WTC11 (cell line): ENCODE measurements around the gene EZR. TPM values are rescaled to one million over a fixed set of nuclear protein-coding genes. Genes with fewer than 3 reads are reported as not detected.
A peak's percentile ranks its signal among the peaks of the same experiment; 100 is the strongest.

Source experiments
- ATAC-seq: fragments of 200-7000 bp; cut with Tn5 transposase; 2 replicates; pipeline ENCODE4 v1.10.0; 2021; ENCODE audit warnings: mild to moderate bottlenecking, moderate library complexity
- CTCF ChIA-PET: fragments of 300-600 bp; sonication (Branson Sonifier 250); formaldehyde crosslinking; loops from one replicate; lab custom pipeline; 2021; ENCODE audit warnings: antibody characterized with exemption; lab: Charles Lee
- POLR2A ChIA-PET: fragments of 350-600 bp; sonication (Branson Sonifier 250); formaldehyde crosslinking; loops from one replicate; lab custom pipeline; 2021; ENCODE audit warnings: antibody characterized with exemption; lab: Charles Lee
- DNase-seq: peaks from one replicate; pipeline ENCODE4 v3.0.0; 2021; ENCODE audit warnings: low spot score
- H3K27ac Mint-ChIP-seq: 2 replicates; pipeline ENCODE4 v1.8.0; 2021; ENCODE audit warnings: mixed read lengths
- H3K27me3 Mint-ChIP-seq: 2 replicates; pipeline ENCODE4 v1.8.0; 2021; ENCODE audit warnings: low read depth, mild to moderate bottlenecking, moderate library complexity, mixed read lengths
- H3K36me3 Mint-ChIP-seq: 2 replicates; pipeline ENCODE4 v1.8.0; 2021; ENCODE audit warnings: mixed read lengths
- H3K4me1 Mint-ChIP-seq: 2 replicates; pipeline ENCODE4 v1.8.0; 2022; ENCODE audit warnings: mixed read lengths
- H3K4me3 Mint-ChIP-seq: 2 replicates; pipeline ENCODE4 v1.8.0; 2021; ENCODE audit warnings: mild to moderate bottlenecking, moderate library complexity, mixed read lengths
- H3K9me3 Mint-ChIP-seq: 2 replicates; pipeline ENCODE4 v1.8.0; 2021; ENCODE audit warnings: mixed read lengths
- ELF4 ChIP-seq: sonication (generic); formaldehyde crosslinking; IDR thresholded peaks from 2 replicates; pipeline ENCODE4 v1.8.1; 2022; ENCODE audit warnings: low read depth, mild to moderate bottlenecking, moderate library complexity, missing genetic modification reagents
- EMX1 ChIP-seq: fragments of 250-450 bp; sonication (Bioruptor Pico); IDR thresholded peaks from 2 replicates; pipeline ENCODE4 v1.8.0; 2021; ENCODE audit warnings: mild to moderate bottlenecking
- FOXJ3 ChIP-seq: sonication (generic); formaldehyde crosslinking; IDR thresholded peaks from 2 replicates; pipeline ENCODE4 v1.9.0; 2021; ENCODE audit warnings: missing genetic modification reagents, mild to moderate bottlenecking, borderline replicate concordance
- GTF2I ChIP-seq: fragments of 250-450 bp; sonication (Bioruptor Pico); conservative IDR thresholded peaks from 2 replicates; pipeline ENCODE4 v1.4.0; 2021; ENCODE audit warnings: mild to moderate bottlenecking
- NR1H2 ChIP-seq: sonication (generic); formaldehyde crosslinking; IDR thresholded peaks from 2 replicates; pipeline ENCODE4 v1.9.0; 2021; ENCODE audit warnings: mild to moderate bottlenecking, moderate library complexity, missing genetic modification reagents
- RORB ChIP-seq: fragments of 250-450 bp; sonication (Bioruptor Pico); IDR thresholded peaks from 2 replicates; pipeline ENCODE4 v1.9.0; 2021; ENCODE audit warnings: mild to moderate bottlenecking
- TCF7 ChIP-seq: sonication (generic); formaldehyde crosslinking; IDR thresholded peaks from 2 replicates; pipeline ENCODE4 v1.8.0; 2022; ENCODE audit warnings: mild to moderate bottlenecking, low read depth, missing genetic modification reagents, moderate library complexity
- ZNF121 ChIP-seq: sonication (generic); formaldehyde crosslinking; IDR thresholded peaks from 2 replicates; pipeline ENCODE4 v1.8.0; 2023; ENCODE audit warnings: missing genetic modification reagents
- ZNF138 ChIP-seq: sonication (generic); formaldehyde crosslinking; conservative IDR thresholded peaks from 2 replicates; pipeline ENCODE4 v1.8.1; 2022; ENCODE audit warnings: mild to moderate bottlenecking, moderate library complexity, missing genetic modification reagents
- ZNF219 ChIP-seq: sonication (generic); formaldehyde crosslinking; IDR thresholded peaks from 2 replicates; pipeline ENCODE4 v1.8.0; 2023; ENCODE audit warnings: missing genetic modification reagents, mild to moderate bottlenecking, borderline replicate concordance
- ZNF671 ChIP-seq: fragments of 250-450 bp; sonication (Bioruptor Pico); IDR thresholded peaks from 2 replicates; pipeline ENCODE4 v1.8.0; 2021; ENCODE audit warnings: mild to moderate bottlenecking
- total RNA-seq: library from RNA; stranded (reverse); gene quantifications from 3 replicates; pipeline ENCODE4 v1.2.3, GENCODE V29; 2021
- TF ChIP-seq, protein P1 (sequence below): fragments of 250-450 bp; sonication (Bioruptor Pico); conservative IDR thresholded peaks from 2 replicates; pipeline ENCODE4 v1.9.0; 2021; ENCODE audit warnings: mild to moderate bottlenecking
- TF ChIP-seq, protein P2 (sequence below): sonication (generic); formaldehyde crosslinking; IDR thresholded peaks from 2 replicates; pipeline ENCODE4 v1.8.1; 2023; ENCODE audit warnings: mild to moderate bottlenecking, moderate library complexity, missing genetic modification reagents
- TF ChIP-seq, protein P3 (sequence below): sonication (generic); formaldehyde crosslinking; IDR thresholded peaks from 2 replicates; pipeline ENCODE4 v1.8.0; 2023; ENCODE audit warnings: missing genetic modification reagents, mild to moderate bottlenecking, borderline replicate concordance
- TF ChIP-seq, protein P4 (sequence below): fragments of 250-450 bp; sonication (Bioruptor Pico); IDR thresholded peaks from 2 replicates; pipeline ENCODE4 v1.8.0; 2021; ENCODE audit warnings: mild to moderate bottlenecking
- TF ChIP-seq, protein P5 (sequence below): sonication (generic); formaldehyde crosslinking; IDR thresholded peaks from 2 replicates; pipeline ENCODE4 v1.8.0; 2023; ENCODE audit warnings: missing genetic modification reagents
- TF ChIP-seq, protein P6 (sequence below): fragments of 250-450 bp; sonication (Bioruptor Pico); IDR thresholded peaks from 2 replicates; pipeline ENCODE4 v1.9.0; 2021; ENCODE audit warnings: mild to moderate bottlenecking

The EZR gene
- total RNA-seq, 1 experiment from 2014 or later = 215 TPM

DNA sequence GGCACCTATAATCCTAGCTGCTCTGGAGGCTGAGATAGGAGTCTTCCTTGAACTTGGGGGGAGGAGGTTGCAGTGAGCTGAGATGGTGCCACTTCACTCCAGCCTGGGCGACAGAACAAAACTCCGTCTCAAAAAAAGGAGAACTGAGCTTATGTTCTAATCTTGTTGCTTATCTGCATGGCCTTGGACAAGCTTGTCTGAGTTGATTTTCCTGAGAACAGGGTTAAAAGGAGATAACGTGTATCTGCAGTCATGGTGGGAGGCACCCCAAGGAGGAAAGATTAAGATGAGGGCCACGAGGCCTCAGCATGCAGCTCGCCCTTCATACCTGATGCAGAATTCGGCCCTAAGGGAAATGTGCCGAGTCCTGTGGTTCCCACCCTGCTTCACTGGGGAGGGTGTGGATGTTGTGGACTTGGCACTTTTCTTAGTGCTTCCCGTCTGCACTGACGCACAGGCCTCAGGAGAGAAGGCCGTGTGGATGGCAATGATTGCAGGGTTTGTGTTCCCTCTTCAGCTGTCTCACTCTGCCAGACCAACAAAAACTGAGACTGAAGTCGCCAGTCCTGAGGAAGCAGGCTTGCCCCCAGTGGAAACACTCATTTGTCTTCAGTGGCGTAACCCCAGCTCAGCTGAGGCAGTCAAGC, 56.3 kb downstream of the EZR start:
- ATAC-seq = peak; percentile 5
- Mint-ChIP-seq H3K36me3 (peaks cover 33% of the 10 kb centered on the region), H3K4me3 (no peak overlapping the region), H3K4me1 (peaks cover 27% of the 10 kb centered on the region), H3K9me3 (no peaks in the 10 kb centered on the region), H3K27me3 (no peaks in the 10 kb centered on the region), H3K27ac (peak overlapping the region; percentile 69)
- ChIA-PET POLR2A (interaction anchor here (0.6 to 1.4 kb wide), 2 partner anchors 10 to 195 kb away, joined by 3 to 4 read pairs; no protein-coding TSS in a partner anchor), CTCF (interaction anchor here (0.6 to 5.1 kb wide), 4 partner anchors 10 to 56 kb away, joined by 3 to 27 read pairs (median 4); no protein-coding TSS in a partner anchor)
- TF ChIP-seq FOXJ3 (CRISPR knock-in tag) = no peak
- TF ChIP-seq, protein P1, sequence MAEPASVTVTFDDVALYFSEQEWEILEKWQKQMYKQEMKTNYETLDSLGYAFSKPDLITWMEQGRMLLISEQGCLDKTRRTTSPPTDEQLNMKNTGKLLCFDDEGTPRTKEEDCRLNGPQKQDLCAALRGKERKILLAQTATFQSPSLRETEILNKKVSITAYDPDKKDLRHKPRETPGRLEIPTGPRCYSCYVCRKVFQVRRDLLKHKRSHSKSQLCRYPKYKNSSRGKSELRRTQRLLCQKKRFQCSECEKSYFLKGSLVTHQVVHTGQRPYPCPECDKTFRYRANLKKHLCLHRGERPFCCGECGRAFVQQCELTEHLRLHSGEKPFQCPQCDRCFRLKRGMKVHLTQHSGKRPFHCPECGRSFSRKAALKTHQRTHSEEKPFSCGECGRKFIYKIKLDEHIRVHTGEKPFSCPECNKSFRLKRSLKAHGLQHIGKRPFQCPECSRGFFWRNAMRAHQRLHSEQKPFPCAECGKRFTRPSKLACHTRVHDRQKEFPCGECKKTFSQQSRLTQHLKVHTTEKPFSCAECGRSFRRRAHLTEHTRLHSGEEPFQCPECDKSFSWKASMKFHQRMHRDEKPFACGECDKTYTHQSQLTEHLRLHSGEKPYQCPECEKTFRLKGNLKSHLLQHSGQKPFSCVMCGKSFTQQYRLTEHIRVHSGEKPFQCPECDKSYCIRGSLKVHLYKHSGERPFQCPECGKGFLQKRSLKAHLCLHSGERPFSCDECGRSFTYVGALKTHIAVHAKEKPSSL (CRISPR knock-in tag) = peak; percentile 30; the same call in 1 of the 2 replicates
- TF ChIP-seq NR1H2 (CRISPR knock-in tag) = no peak
- no peak for TF ChIP-seq ZNF219
- TF ChIP-seq ELF4 = no peak
- TF ChIP-seq, protein P2, sequence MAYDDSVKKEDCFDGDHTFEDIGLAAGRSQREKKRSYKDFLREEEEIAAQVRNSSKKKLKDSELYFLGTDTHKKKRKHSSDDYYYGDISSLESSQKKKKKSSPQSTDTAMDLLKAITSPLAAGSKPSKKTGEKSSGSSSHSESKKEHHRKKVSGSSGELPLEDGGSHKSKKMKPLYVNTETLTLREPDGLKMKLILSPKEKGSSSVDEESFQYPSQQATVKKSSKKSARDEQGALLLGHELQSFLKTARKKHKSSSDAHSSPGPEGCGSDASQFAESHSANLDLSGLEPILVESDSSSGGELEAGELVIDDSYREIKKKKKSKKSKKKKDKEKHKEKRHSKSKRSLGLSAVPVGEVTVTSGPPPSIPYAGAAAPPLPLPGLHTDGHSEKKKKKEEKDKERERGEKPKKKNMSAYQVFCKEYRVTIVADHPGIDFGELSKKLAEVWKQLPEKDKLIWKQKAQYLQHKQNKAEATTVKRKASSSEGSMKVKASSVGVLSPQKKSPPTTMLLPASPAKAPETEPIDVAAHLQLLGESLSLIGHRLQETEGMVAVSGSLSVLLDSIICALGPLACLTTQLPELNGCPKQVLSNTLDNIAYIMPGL (CRISPR knock-in tag) = no peak
- no peak for TF ChIP-seq ZNF138 (CRISPR knock-in tag)
- no peak for TF ChIP-seq ZNF121 (CRISPR knock-in tag)
- peak; percentile 76; the same call in 1 of the 2 replicates for TF ChIP-seq EMX1 (CRISPR knock-in tag)
- TF ChIP-seq, protein P3, sequence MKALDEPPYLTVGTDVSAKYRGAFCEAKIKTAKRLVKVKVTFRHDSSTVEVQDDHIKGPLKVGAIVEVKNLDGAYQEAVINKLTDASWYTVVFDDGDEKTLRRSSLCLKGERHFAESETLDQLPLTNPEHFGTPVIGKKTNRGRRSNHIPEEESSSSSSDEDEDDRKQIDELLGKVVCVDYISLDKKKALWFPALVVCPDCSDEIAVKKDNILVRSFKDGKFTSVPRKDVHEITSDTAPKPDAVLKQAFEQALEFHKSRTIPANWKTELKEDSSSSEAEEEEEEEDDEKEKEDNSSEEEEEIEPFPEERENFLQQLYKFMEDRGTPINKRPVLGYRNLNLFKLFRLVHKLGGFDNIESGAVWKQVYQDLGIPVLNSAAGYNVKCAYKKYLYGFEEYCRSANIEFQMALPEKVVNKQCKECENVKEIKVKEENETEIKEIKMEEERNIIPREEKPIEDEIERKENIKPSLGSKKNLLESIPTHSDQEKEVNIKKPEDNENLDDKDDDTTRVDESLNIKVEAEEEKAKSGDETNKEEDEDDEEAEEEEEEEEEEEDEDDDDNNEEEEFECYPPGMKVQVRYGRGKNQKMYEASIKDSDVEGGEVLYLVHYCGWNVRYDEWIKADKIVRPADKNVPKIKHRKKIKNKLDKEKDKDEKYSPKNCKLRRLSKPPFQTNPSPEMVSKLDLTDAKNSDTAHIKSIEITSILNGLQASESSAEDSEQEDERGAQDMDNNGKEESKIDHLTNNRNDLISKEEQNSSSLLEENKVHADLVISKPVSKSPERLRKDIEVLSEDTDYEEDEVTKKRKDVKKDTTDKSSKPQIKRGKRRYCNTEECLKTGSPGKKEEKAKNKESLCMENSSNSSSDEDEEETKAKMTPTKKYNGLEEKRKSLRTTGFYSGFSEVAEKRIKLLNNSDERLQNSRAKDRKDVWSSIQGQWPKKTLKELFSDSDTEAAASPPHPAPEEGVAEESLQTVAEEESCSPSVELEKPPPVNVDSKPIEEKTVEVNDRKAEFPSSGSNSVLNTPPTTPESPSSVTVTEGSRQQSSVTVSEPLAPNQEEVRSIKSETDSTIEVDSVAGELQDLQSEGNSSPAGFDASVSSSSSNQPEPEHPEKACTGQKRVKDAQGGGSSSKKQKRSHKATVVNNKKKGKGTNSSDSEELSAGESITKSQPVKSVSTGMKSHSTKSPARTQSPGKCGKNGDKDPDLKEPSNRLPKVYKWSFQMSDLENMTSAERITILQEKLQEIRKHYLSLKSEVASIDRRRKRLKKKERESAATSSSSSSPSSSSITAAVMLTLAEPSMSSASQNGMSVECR (CRISPR knock-in tag) = no peak
- no peak for DNase-seq

DNA sequence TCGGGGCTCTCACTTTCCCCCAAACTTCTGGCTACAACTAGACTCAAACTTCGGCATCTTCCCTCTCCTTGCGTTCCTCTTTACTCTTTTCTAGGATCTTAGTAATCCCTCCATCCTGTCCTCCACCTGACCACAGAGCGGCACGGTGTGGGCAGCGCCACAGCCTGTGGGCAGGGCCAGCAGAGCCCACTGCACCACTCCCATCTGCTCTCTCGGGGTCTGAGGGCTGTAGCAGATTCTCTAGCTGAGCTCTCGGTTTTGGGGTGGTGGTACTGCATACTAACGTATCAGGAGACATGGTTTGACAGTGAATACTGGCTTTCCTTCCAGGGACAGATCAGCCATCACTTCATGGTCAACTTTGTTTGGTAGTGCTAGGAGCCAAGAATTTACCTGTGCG, 57.4 kb downstream of the EZR start:
- DNase-seq = no peak
- no peaks in the 10 kb centered on the region for H3K9me3 Mint-ChIP-seq
- peaks cover 36% of the 10 kb centered on the region for H3K4me1 Mint-ChIP-seq
- H3K27me3 Mint-ChIP-seq = no peaks in the 10 kb centered on the region
- no peak overlapping the region for H3K4me3 Mint-ChIP-seq
- ChIA-PET CTCF (interaction anchor here (5.1 kb wide), 1 partner anchor 43 kb away, joined by 27 read pairs; no protein-coding TSS in a partner anchor), POLR2A (interaction anchor here (0.7 kb wide), 1 partner anchor 17 kb away, joined by 7 read pairs; no protein-coding TSS in a partner anchor)
- no peak for ATAC-seq
- H3K27ac Mint-ChIP-seq = peak overlapping the region; percentile 91
- peaks cover 22% of the 10 kb centered on the region for H3K36me3 Mint-ChIP-seq
- TF ChIP-seq TCF7 (no peak), RORB (CRISPR knock-in tag) (no peak), GTF2I (CRISPR knock-in tag) (no peak), ZNF671 (CRISPR knock-in tag) (0 out of 2 replicates have a peak, but pooled peaks have one; percentile 28)
- TF ChIP-seq, protein P4, sequence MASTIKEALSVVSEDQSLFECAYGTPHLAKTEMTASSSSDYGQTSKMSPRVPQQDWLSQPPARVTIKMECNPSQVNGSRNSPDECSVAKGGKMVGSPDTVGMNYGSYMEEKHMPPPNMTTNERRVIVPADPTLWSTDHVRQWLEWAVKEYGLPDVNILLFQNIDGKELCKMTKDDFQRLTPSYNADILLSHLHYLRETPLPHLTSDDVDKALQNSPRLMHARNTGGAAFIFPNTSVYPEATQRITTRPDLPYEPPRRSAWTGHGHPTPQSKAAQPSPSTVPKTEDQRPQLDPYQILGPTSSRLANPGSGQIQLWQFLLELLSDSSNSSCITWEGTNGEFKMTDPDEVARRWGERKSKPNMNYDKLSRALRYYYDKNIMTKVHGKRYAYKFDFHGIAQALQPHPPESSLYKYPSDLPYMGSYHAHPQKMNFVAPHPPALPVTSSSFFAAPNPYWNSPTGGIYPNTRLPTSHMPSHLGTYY (CRISPR knock-in tag) = no peak
- TF ChIP-seq, protein P5, sequence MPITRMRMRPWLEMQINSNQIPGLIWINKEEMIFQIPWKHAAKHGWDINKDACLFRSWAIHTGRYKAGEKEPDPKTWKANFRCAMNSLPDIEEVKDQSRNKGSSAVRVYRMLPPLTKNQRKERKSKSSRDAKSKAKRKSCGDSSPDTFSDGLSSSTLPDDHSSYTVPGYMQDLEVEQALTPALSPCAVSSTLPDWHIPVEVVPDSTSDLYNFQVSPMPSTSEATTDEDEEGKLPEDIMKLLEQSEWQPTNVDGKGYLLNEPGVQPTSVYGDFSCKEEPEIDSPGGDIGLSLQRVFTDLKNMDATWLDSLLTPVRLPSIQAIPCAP (CRISPR knock-in tag) = no peak
- TF ChIP-seq, protein P6, sequence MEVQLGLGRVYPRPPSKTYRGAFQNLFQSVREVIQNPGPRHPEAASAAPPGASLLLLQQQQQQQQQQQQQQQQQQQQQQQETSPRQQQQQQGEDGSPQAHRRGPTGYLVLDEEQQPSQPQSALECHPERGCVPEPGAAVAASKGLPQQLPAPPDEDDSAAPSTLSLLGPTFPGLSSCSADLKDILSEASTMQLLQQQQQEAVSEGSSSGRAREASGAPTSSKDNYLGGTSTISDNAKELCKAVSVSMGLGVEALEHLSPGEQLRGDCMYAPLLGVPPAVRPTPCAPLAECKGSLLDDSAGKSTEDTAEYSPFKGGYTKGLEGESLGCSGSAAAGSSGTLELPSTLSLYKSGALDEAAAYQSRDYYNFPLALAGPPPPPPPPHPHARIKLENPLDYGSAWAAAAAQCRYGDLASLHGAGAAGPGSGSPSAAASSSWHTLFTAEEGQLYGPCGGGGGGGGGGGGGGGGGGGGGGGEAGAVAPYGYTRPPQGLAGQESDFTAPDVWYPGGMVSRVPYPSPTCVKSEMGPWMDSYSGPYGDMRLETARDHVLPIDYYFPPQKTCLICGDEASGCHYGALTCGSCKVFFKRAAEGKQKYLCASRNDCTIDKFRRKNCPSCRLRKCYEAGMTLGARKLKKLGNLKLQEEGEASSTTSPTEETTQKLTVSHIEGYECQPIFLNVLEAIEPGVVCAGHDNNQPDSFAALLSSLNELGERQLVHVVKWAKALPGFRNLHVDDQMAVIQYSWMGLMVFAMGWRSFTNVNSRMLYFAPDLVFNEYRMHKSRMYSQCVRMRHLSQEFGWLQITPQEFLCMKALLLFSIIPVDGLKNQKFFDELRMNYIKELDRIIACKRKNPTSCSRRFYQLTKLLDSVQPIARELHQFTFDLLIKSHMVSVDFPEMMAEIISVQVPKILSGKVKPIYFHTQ (CRISPR knock-in tag) = peak; percentile 39; the same call in 1 of the 2 replicates
- TF ChIP-seq, all 79 proteins: peak for 2
